Effector memory CD8-positive, alpha-beta T cell (primary cell): ENCODE results near the gene TUBGCP5.

Experiments used
- ATAC-seq: fragments of 150-1000 bp; cut with Tn5 transposase; replicated peaks from 2 replicates; pipeline ENCODE4 v1.10.0; 2021; ENCODE audit warnings: mild to moderate bottlenecking, moderate library complexity
- DNase-seq, 3 experiments: peaks; one replicate each; pipeline ENCODE4 v3.0.0; 2021
- H3K27ac Mint-ChIP-seq, 2 donors: one replicate each; pipeline ENCODE4 v1.8.0; 2022; ENCODE audit warnings: mild to moderate bottlenecking in 2 of 2, mixed read lengths in 2 of 2, moderate library complexity in 2 of 2
- H3K27me3 Mint-ChIP-seq, 2 donors: one replicate each; pipeline ENCODE4 v1.8.0; 2022; ENCODE audit warnings: mixed read lengths in 2 of 2
- H3K36me3 Mint-ChIP-seq: one replicate; pipeline ENCODE4 v1.8.0; 2022; ENCODE audit warnings: mild to moderate bottlenecking, moderate library complexity, mixed read lengths; ENCODE audit not compliant: insufficient read depth
- H3K4me1 Mint-ChIP-seq, 2 donors: one replicate each; pipeline ENCODE4 v1.8.0; 2022; ENCODE audit warnings: low read depth in 2 of 2, mixed read lengths in 2 of 2
- H3K4me3 Mint-ChIP-seq, 2 donors: one replicate each; pipeline ENCODE4 v1.8.0; 2022; ENCODE audit warnings: mild to moderate bottlenecking in 2 of 2, mixed read lengths in 2 of 2, moderate library complexity in 2 of 2
- H3K9me3 Mint-ChIP-seq, 2 donors: one replicate each; pipeline ENCODE4 v1.8.0; 2022; ENCODE audit warnings: mixed read lengths in 2 of 2

TUBGCP5 gene

DNA sequence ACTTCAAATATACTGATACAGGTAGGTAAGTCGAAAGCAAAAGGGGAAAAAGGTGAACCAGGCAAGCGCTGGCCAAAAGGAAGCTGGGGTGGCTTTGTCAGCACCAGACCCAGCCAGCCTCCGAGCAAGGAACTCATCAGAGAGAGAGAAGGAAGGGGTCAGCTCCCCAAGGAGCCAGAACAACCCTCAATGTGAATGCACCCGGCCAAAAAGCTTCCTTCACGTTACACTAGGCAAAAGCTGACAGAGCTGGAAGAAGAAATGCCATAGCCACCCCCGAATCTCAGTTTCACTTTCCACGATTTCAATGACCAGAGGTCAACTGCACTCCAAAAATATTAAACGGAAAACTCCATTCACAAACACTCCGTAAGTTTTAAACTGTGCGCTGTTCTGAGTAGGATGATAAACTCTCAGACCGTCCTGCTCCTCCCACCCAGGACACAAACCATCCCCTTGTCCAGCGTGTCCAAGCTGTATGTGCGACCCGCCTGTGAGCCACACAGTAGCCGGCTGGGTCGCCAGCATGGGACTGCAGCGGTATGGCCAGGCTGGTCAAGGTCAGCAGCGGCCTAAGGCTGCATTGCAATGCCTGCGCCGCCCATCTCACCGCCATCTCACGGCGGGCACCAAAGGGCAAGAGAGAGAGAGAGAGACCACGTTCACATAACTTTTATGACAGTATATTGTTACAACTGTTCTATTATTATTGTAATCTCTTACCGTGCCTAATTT lies 88.9 kb downstream of the TUBGCP5 start:
- DNase-seq (no peak), ATAC-seq (no peak)
- H3K4me3 Mint-ChIP-seq: no peak overlapping the region
- H3K27ac Mint-ChIP-seq: no peak overlapping the region
- no peaks in the 10 kb centered on the region for H3K9me3 Mint-ChIP-seq
- no peaks in the 10 kb centered on the region for H3K36me3 Mint-ChIP-seq
- peaks cover 10 to 22% of the 10 kb centered on the region in 2 donors for H3K4me1 Mint-ChIP-seq
- H3K27me3 Mint-ChIP-seq: peaks cover 23 to 27% of the 10 kb centered on the region in 2 donors
